HG02938 (cell line): ENCODE results near the gene HPF1.
"Not testable (repeated sequence)": the region's sequence is repeated elsewhere in the genome, so short reads cannot be mapped to it uniquely, and the experiment has no call there.

Source experiments
- ATAC-seq: cut with Tn5 transposase; IDR thresholded peaks from one replicate; pipeline ENCODE4 v1.9.1; 2021; ENCODE audit warnings: mild to moderate bottlenecking, moderate library complexity; ENCODE audit not compliant: unreplicated experiment

The HPF1 gene

DNA sequence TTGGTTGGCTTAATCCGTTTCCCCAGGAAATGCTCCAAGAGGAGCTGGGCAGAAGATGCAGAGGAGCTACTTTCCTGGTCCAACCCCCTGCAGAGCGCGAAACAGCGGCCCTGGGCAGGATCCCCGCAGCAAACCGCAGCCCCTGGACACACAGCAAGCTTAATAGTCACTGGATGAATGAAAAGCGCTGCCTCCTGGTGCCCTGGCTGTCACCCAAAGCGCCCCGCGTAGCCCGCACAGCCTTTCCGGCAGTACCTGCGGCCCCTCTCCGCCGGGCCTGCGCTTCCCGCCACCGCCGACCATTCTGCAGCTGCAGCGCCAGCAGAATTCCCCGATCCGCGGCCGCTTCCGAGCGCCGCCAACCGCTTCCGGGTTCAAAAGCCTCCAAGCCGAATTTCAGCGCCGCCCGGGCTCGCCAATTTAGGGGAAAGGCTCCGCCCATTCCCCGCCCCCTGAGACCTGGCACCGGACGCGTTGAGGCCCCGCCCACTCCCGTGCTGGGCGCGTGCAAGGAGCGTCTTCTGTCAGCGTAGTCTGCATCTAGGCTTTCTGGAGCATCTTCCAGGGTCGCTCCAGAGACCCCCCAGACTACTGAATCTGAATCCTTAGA is at the start of gene HPF1:
TSS of gene HPF1 (minus strand) at position 370 of the 610 bp plus-strand sequence. CDS start at position 303, 67 bp downstream.
- peak; percentile 93 for ATAC-seq

DNA sequence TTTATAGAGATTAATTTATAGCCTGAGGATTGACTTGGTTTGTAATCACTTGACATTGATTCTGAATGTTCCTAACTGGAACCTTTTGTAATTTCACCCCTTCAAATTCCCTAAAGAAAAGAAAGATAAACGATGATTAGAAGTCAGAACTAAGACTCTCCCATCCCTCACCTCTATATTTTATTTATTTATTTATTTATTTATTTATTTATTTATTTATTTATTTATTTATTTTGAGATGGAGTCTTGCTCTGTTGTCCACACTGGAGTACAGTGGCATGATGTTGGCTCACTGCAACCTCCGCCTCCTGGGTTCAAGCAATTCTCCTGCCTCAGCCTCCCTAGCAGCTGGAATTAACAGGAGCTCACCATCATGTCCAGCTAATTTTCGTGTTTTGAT is 49.0 kb upstream of the HPF1 start:
- not testable (repeated sequence) for ATAC-seq

DNA sequence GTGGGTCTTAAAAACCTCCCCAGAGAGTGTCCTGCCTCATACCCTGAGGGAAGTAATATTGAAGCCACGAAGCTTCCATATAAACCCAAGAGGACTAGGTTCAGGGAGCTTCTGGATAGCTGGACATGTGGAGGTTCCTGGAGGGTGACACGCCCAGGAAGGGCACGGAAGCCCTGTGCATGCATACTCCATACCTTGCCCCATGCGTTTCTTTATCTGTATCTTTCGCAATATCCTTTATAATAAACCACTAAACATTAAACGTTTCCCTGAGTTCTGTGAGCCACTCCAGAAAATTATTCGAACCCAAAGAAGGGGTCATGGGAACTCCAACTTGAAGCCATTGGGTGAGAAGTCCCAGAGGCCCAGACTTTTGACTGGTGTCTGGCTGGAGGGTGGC is 45.7 kb upstream of the HPF1 start:
- no peak for ATAC-seq

DNA sequence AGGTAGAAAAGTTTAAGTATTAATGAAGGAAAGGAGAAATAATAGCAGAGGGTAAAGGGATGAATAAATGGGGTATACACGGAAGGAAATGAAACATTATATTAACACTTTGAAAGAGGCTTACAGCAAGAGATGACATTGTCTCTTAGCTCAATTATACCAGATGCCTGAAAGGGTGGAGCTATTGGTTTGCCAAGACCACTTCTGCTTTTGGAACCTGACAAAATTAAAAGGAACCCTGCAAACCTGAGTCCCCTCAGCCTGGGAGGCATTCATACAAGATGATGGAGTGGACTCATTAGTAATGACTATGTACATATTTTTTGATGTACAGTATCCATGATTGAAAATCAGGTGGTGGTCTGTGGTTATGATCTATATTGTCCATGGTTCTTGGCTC is 45.1 kb upstream of the HPF1 start:
- no peak for ATAC-seq

DNA sequence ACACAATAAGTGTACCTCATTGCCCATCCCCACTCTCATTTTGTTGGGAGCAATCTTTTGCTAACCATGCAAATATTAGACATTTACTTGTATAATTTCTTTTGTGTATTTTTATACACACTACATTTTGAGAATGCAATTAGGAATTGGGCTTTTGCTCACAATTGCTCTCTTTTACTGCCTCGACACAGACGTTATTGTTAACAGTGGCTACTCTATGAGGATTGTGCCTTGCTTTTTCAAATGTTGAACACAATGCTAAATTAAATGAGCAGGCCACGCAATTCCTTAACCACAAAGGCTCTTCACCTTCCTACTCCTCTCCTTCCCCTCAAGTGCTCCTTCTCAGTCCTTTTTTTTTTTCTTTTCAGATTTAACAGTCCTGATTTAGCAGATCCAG is 42.8 kb upstream of the HPF1 start:
- no peak for ATAC-seq

DNA sequence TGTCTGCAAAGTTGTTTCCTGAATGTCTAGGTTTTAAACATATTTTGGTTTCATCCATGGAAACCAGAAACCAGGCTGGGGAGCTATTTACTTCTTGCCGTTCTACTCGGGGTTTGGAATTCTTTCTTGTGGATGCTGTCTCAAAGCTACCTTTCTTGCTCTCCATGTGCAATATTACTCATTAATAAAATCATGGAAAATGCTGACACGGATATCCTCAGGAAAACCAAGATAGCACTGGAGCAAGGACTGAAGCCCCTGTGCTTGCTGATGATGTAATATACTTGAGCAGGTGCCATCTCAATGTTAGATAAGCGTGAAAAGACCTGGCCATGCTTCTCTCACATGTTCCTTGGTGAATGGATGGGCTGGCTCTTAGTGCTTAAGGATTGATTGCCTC is 41.5 kb upstream of the HPF1 start:
- ATAC-seq, result no peak

DNA sequence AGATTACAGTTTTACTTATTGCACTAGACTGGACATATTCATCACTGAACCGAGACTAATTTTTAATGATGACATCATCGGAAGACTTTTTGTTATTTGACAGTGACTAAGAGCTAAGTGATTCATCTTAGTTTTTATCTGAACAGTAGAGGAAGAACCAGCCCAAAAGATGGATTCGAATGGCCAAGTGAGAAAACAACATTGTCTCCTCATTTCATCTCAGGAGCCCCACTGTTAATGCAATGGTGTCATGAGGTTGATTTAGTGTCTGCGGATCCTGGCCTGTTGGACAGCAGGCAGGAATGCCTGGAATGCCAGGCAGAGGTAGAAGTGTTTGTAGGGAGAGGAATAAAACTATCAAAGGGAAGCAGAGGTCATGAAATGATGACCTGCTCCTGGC is 37.8 kb upstream of the HPF1 start:
- no peak for ATAC-seq

DNA sequence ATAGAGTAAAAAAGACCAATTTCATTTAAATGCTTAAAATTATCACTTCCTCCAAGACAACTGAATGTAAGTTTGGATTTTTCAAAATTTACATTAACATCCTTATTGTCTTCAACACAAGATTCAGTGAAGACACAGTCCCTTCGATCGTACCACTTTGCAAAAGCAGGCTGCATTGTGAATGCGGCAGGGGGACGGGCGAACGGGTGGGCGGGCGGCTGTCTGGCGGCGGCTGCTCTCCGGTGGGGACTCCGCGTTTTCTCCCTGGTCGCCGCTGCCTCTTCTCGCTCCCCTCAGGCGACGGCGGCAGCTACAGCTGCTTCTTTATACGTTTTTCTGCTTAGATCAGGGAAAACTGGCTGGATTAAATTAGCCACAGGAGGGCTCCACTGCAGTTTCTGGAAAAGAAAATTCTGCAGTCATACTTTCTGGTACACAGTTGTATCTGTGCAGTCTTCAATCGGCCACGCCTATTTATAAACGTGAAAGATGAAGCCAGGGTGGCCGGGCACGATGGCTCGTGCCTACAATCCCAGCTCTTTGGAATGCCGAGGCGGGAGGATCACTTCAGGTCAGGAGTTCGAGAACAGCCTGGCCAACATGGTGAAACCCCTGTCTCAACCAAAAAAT is 33.9 kb upstream of the HPF1 start:
- ATAC-seq, result no peak

DNA sequence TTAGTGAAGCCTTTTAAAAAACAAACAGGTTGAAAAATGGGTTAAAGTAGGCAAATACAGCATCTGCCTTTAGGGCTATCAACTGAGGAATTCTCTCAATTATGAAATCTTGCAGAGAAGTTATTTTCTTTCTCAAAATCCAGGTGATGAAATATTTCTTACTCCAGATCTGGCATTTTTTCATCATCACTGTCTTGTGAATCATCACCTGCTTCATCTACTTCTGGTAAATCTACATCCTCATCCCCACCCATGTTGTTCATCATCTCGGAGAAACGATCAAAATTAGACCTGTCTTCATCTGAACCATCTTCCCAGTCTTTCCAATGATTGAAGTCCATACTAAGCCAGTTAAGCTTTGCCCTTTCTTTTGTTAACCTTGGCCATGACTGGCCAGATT is 33.3 kb upstream of the HPF1 start:
- ATAC-seq, result no peak

DNA sequence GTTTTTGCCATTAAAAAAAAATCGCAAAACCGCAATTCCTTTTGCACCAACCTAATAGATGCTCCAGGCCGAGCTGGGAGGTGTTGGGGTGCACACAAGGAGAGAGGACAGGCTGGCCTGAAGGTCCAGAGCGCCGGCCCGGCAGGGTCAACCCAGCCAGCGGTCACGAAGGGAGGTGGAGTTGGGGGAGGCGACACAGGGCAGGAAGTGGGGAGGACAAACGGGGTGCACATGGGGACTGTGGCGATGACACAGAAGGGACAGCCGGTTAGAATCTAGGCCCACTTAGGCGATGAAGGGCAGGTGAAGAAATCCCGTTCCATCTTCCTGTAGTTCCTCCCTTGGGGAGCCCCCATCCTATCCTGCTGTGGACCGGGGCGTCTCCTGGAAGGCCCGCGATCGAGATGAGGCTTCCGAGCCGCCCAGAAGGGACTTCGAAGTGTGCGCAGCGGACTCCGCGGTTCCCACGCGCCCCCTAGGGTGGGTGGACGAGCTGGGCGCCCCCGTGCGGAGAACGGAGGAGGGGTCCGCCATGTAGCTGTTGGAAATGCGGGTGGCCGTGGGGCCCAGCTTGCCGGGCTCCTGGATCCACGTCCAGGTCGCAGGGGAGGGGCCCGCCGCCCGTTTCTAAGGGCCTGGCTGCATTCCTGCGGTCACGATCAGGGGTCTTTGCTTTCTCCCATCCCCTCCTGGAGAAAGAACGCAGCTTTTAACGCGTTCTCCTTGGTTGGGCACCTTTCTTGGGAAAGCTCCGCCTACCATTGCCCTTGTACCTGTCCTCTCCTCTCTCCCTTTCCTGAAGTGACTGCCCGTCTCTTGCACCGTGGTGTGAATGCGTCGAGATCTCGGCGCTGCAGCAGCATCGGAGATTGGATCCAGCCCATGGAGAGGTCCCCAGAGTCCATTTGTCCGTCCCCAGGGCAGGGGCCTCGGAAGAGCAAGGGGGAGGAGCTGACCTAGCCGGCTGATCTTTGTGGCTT is 17.0 kb upstream of the HPF1 start:
- no peak for ATAC-seq

DNA sequence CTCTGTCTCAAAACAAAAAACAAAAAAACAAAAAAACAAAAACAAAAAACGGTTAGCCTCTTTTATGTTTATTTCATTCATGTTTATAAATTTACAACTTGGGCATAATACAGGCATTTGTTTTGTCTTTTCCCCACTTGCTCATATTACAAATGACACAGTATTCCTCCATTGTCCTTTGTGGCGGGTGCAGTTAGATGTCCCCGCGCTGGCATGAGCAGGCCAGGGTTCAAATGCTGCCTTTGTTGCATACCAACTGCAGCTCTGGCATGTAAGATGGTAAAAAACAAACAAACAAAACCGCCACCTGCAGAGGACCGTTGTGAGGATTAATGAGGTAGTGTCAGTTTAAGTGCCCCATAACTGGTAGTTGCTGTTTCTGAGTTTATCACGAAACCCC is 16.1 kb upstream of the HPF1 start:
- ATAC-seq, result no peak

DNA sequence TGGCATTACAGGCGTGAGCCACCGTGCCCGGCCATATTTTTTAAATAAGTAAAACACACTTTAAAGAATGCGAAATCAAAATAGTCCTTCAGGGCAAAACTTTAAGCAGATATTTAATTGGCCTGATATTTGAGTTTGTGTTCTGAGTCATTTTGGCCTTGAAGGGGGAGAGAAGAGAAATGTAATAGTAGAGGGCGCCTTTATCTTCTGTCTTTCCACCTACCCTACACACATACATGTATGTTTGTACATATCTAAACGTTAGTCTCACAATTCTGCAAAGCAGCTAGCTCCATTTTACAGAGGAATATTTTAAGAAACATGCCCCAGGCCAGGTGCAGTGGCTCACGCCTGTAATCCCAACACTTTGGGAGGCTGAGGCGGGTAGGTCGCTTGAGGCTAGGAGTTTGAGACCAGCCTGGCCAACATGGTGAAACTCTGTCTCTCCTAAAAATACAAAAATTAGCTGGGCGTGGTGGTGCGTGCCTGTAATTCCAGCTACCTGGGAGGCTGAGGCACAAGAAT is 13.9 kb upstream of the HPF1 start:
- ATAC-seq, result not testable (repeated sequence)

DNA sequence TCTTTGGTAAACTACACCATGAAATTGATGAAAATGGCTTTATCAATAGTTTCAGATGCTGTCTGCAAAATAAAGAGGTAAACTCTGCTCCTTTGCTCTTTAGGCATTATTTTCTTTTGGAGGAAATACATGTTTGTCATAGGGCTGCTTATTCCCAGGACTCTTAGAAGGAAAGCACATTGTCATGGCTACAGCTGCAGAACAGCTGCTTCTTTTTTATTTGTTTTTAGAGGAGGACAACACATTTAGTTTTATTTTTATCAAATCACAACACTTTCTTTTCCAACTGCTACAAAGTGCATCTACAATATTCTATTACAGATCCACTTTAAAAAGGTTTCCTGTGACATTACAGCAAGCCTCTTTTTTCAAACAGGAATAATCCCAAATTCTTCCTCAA is 12.7 kb upstream of the HPF1 start:
- ATAC-seq, result no peak

DNA sequence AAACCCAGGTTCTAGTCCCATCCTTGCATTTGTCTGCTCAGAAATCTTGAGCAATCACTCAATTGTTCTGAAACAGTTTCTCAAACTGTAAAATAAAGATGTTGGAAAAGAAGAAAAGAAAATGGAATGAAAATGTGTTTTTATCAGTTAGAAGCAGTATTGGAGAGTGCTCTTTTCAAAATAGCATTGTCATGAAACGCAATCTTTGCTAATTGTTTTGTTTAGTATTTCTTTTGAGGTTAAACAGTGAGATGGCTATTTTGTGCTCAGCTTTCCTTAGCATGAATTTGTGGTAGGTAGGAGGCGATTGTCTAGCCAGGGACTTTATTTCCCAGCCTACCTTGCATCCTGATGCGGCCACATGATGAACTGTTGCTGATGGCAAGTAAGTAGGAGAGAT is 10.6 kb upstream of the HPF1 start:
- no peak for ATAC-seq

DNA sequence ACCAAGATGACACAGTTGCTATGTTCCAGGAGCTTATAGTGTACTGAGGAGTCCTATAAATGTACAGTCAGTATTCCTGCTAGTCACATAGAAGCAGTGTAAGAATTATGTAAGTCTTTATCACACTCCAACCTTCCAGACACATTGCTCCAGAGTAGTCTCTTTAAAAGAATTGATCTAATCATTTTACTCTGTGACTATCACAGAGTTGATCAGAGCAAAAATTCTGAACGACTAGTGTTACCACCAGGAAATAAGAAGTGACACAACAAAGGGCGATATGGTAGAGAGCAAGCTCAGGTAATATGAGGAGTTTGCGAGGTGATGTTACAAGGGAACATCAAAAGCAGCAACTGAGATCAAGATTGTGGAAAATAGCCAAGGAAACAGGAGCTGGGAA is 9.0 kb upstream of the HPF1 start:
- ATAC-seq, result no peak

DNA sequence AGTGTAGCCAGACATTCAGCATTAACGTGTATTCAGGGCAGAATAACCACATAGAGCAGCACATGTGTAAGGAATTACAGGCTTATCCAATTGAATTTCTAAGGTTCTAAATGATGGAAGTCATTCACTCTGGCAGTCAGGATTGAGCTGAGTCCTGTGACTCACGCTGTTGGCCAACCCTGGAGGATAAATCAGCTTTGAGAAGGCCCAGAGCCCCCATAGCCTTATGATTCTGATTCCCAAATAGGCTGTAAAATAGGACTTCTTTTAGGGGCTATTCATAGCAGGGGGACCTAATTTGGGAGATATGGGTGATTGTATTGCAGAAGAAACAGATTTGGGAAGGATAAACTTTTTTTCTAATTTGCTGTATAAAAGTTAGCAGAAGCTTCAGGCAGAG is 8.1 kb upstream of the HPF1 start:
- ATAC-seq, result no peak

DNA sequence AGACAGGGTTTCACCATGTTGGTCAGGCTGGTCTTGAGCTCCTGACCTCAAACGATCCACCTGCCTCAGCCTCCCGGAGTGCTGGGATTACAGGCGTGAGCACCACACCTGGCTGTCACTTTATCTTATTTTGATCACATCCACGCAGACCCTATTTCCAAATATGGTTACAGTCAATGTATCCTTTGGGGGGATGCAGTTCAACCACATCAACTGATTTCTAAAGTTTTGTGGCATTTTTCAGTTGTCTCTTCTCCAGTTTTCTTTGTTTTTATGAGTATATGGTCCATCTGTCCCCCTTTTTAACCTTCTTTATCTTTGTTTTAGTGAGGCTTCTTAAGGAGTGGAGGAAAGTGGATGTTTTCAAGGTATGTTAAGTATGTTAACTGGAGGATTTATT is 4.1 kb upstream of the HPF1 start:
- no peak for ATAC-seq

DNA sequence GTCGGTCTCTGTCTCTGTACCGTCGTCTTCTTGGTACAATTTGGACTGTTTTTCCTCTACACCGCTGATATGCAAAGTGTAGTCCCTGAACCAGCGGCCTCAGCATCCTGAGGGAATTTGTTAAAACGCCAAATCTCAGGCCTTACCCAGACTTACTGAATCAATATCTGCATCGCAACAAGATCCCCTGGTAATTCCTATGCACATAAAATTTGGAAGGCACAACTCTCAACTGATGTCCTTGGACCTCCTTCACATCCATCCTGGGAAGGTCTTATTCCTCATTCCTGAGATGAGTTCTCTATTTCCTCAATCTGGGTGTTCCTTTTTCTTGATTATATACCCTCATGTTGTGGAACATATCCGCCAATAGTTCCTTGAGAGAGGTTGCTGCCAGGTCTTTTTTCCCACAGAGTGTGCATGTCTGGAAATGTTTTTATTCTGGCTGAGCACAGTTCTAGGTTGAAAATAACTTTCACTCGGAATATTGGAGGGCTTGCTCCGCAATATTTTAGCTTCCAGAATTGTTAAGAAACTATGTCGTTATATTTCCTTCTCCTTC is 738 bp upstream of the HPF1 start:
- no peak for ATAC-seq

DNA sequence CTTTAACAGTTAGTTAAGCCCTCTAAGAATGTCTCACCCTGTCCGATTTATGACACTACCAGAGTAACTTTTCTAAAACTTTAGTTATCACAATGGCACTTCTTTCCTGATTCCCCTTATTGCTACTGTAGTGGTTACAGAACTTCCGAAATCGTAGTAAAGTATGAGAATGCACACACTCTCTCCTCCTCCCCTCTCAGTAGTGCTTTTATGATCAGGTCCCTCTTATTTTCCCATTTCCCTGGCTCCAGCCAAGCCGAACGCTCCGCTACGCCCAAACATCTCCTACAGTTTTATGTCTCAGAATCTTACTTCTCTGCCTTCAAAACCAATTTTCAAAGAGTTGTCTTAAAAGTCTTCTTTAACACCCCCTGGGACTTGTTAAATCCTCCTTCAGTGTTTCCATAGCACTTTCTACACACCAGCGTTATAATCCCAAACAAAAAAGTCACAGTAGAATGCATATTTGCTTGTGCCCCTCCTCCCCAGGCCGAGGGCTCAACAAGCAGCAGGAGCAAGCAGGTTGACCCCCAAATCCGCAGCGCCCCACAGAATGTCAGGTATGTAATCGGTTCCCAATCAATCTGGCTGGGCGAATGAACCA is 671 bp downstream of the HPF1 start:
- peak; percentile 18 for ATAC-seq

DNA sequence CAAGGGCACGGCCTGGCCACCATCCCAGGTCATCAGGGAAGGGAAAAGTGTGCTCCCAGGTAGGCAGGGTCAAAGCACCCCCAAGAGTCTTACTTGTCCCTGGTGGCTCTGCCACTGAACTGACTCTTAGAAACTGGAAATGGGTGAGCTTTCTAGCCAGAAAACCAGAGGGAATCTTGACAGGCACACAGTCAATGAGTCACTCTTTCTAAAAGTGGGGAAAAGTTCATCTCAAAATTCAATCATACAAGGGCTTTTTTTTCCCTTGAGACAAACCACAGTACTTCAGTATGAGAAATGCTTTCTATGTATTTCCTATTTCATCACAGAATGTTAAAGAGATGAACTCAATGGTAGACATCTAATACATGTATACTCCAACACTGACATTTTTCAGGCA is 12.5 kb downstream of the HPF1 start:
- no peak for ATAC-seq

DNA sequence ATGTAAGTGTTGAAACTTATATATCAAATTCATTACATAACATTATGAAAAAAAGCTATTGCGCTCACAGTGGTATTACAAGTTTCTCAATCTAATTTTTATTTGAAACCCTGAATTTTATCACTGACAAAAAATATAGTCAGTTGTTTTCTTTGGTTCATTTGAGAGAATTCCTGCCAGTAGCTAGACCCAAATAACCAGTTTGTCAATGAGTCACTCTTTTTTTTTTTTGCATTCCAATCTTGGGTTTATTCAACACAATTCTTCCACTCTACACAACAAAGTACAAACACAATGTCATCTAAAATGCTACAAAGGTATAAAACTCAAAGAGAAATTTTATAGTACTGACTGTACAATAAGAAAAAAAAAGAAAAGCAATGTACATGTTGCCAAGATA is 13.1 kb downstream of the HPF1 start:
- no peak for ATAC-seq
